Stimulated activated CD4-positive, alpha-beta T cell treated with anti-CD3 and anti-CD28 coated beads, Interleukin-15, amount 100 ng/mL, for 24 hours (primary cell): ENCODE data around the gene CENPO.
A peak's percentile ranks its signal among the peaks of the same experiment; 100 is the strongest.
"Not testable (repeated sequence)": the region's sequence is repeated elsewhere in the genome, so short reads cannot be mapped to it uniquely, and the experiment has no call there.

Experiments
- DNase-seq: peaks from one replicate; pipeline ENCODE4 v3.0.0-alpha.2; 2020

Gene CENPO

GRCh38 chr2:24791452-24791851 is 1.8 kb upstream of the CENPO start:
- no peak for DNase-seq

- no peak for DNase-seq
Observed at GRCh38 chr2:24792542-24792873, 717 bp upstream of the CENPO start.

- DNase-seq, result peak; percentile 9
Observed at GRCh38 chr2:24793761-24794435, 673 bp downstream of the CENPO start.

- DNase-seq, result no peak
Observed at GRCh38 chr2:24797644-24798043, 4.4 kb downstream of the CENPO start.

- not testable (repeated sequence) for DNase-seq
Observed at GRCh38 chr2:24800487-24800886, 7.3 kb downstream of the CENPO start.

GRCh38 chr2:24805811-24806660 is 12.8 kb downstream of the CENPO start:
- DNase-seq, result not testable (repeated sequence)

- DNase-seq, result no peak
Observed at GRCh38 chr2:24806661-24807036, 13.4 kb downstream of the CENPO start.

GRCh38 chr2:24809316-24810007 is 16.2 kb downstream of the CENPO start:
- no peak for DNase-seq

GRCh38 chr2:24813691-24814137 is 20.5 kb downstream of the CENPO start:
- no peak for DNase-seq

- no peak for DNase-seq
Observed at GRCh38 chr2:24814516-24814915, 21.3 kb downstream of the CENPO start.

GRCh38 chr2:24815171-24815570 is 21.9 kb downstream of the CENPO start:
- DNase-seq, result no peak

- no peak for DNase-seq
Observed at GRCh38 chr2:24816404-24816803, 23.2 kb downstream of the CENPO start.

GRCh38 chr2:24816884-24817283 is 23.7 kb downstream of the CENPO start:
- no peak for DNase-seq

- DNase-seq, result no peak
Observed at GRCh38 chr2:24818721-24819167, 25.5 kb downstream of the CENPO start.

- DNase-seq, result no peak
Observed at GRCh38 chr2:24819442-24820174, 26.4 kb downstream of the CENPO start.

GRCh38 chr2:24820175-24820513 is 26.9 kb downstream of the CENPO start:
- DNase-seq, result no peak

GRCh38 chr2:24820598-24821432 is 27.6 kb downstream of the CENPO start:
- no peak for DNase-seq

GRCh38 chr2:24821433-24821891 is 28.2 kb downstream of the CENPO start:
- DNase-seq, result no peak

GRCh38 chr2:24822049-24822706 is 29.0 kb downstream of the CENPO start:
- no peak for DNase-seq

GRCh38 chr2:24824071-24824588 is 30.9 kb downstream of the CENPO start:
- no peak for DNase-seq
